T-helper 17 cell (primary cell): ENCODE measurements around the gene IMMP2L. TPM values are rescaled to one million over a fixed set of nuclear protein-coding genes. Genes with fewer than 3 reads are reported as not detected.
"Not testable (repeated sequence)": the region's sequence is repeated elsewhere in the genome, so short reads cannot be mapped to it uniquely, and the experiment has no call there.

Experiments
- ATAC-seq: fragments of 150-1000 bp; cut with Tn5 transposase; 2 replicates; pipeline ENCODE4 v1.10.0; 2021; ENCODE audit warnings: mild to moderate bottlenecking, moderate library complexity
- DNase-seq, 3 donors: peaks; one replicate each; pipeline versions ENCODE4 v3.0.0 to v3.0.0-alpha.2; 2020 to 2021
- H3K9me3 ChIP-seq: one replicate; pipeline ENCODE4 v1.7.0; 2013; ENCODE audit warnings: low read length, mild to moderate bottlenecking; ENCODE audit not compliant: control insufficient read depth, poor library complexity, severe bottlenecking
- H3K27ac Mint-ChIP-seq: one replicate; pipeline ENCODE4 v1.8.0; 2022; ENCODE audit warnings: mild to moderate bottlenecking, moderate library complexity, mixed read lengths
- H3K27me3 Mint-ChIP-seq: one replicate; pipeline ENCODE4 v1.8.0; 2022; ENCODE audit warnings: mixed read lengths
- H3K36me3 Mint-ChIP-seq: one replicate; pipeline ENCODE4 v1.8.0; 2022; ENCODE audit warnings: low read depth, mixed read lengths
- H3K4me1 Mint-ChIP-seq: one replicate; pipeline ENCODE4 v1.8.0; 2022; ENCODE audit warnings: mild to moderate bottlenecking, mixed read lengths
- H3K4me3 Mint-ChIP-seq: one replicate; pipeline ENCODE4 v1.8.0; 2022; ENCODE audit warnings: mild to moderate bottlenecking, moderate library complexity, mixed read lengths
- total RNA-seq, 4 donors: library from RNA in 2 of 4; stranded (reverse) in 2 of 4; gene quantifications; one replicate each; pipeline ENCODE4 v1.2.3 and lab custom pipeline; 2022 to 2026

IMMP2L gene
- total RNA-seq, 2 donors from 2014 or later: 17.9 to 19.9 TPM

GRCh38 chr7:111356941-111357340 is 205.4 kb downstream of the IMMP2L start:
- H3K27ac Mint-ChIP-seq: no peak overlapping the region
- no peak overlapping the region for H3K4me3 Mint-ChIP-seq
- H3K36me3 Mint-ChIP-seq: no peaks in the 10 kb centered on the region
- H3K4me1 Mint-ChIP-seq: peaks cover 2% of the 10 kb centered on the region
- ATAC-seq: no peak
- no peak for DNase-seq
- H3K9me3 ChIP-seq: no peaks in the 10 kb centered on the region
- no peaks in the 10 kb centered on the region for H3K27me3 Mint-ChIP-seq

GRCh38 chr7:111352319-111352718 is 210.0 kb downstream of the IMMP2L start:
- Mint-ChIP-seq H3K27me3 (no peaks in the 10 kb centered on the region), H3K4me1 (no peaks in the 10 kb centered on the region), H3K36me3 (peaks cover 2% of the 10 kb centered on the region), H3K27ac (no peak overlapping the region), H3K4me3 (no peak overlapping the region)
- DNase-seq (no peak), ATAC-seq (no peak)
- no peaks in the 10 kb centered on the region for H3K9me3 ChIP-seq

GRCh38 chr7:111346219-111346618 is 216.1 kb downstream of the IMMP2L start:
- H3K9me3 ChIP-seq: peaks cover 5% of the 10 kb centered on the region
- no peaks in the 10 kb centered on the region for H3K27me3 Mint-ChIP-seq
- H3K27ac Mint-ChIP-seq: no peak overlapping the region
- ATAC-seq (no peak), DNase-seq (no peak)
- H3K36me3 Mint-ChIP-seq: no peaks in the 10 kb centered on the region
- no peak overlapping the region for H3K4me3 Mint-ChIP-seq
- H3K4me1 Mint-ChIP-seq: no peaks in the 10 kb centered on the region

GRCh38 chr7:111343017-111343416 is 219.3 kb downstream of the IMMP2L start:
- no peaks in the 10 kb centered on the region for H3K4me1 Mint-ChIP-seq
- H3K27me3 Mint-ChIP-seq: no peaks in the 10 kb centered on the region
- H3K36me3 Mint-ChIP-seq: no peaks in the 10 kb centered on the region
- H3K27ac Mint-ChIP-seq: no peak overlapping the region
- DNase-seq: no peak
- no peak overlapping the region for H3K4me3 Mint-ChIP-seq
- ATAC-seq: no peak
- peaks cover 5% of the 10 kb centered on the region for H3K9me3 ChIP-seq

- no peak overlapping the region for H3K4me3 Mint-ChIP-seq
- no peaks in the 10 kb centered on the region for H3K27me3 Mint-ChIP-seq
- peaks cover 5% of the 10 kb centered on the region for H3K9me3 ChIP-seq
- ATAC-seq (no peak), DNase-seq (no peak)
- H3K4me1 Mint-ChIP-seq: no peaks in the 10 kb centered on the region
- H3K36me3 Mint-ChIP-seq: no peaks in the 10 kb centered on the region
- H3K27ac Mint-ChIP-seq: no peak overlapping the region
Observed at GRCh38 chr7:111339006-111339405, 223.3 kb downstream of the IMMP2L start.

- no peak for ATAC-seq
Observed at GRCh38 chr7:111333010-111333409, 229.3 kb downstream of the IMMP2L start.

GRCh38 chr7:111330235-111330523 is 232.1 kb downstream of the IMMP2L start:
- ATAC-seq (no peak), DNase-seq (no peak)
- H3K9me3 ChIP-seq: no peaks in the 10 kb centered on the region
- no peaks in the 10 kb centered on the region for H3K4me1 Mint-ChIP-seq
- no peaks in the 10 kb centered on the region for H3K36me3 Mint-ChIP-seq
- H3K27me3 Mint-ChIP-seq: no peaks in the 10 kb centered on the region
- H3K27ac Mint-ChIP-seq: no peak overlapping the region
- no peak overlapping the region for H3K4me3 Mint-ChIP-seq

More at GRCh38 chr7:111333010-111333409, 229.3 kb downstream of the IMMP2L start:
- DNase-seq: no peak
- no peaks in the 10 kb centered on the region for H3K9me3 ChIP-seq
- Mint-ChIP-seq H3K27ac (no peak overlapping the region), H3K36me3 (no peaks in the 10 kb centered on the region), H3K4me1 (no peaks in the 10 kb centered on the region), H3K27me3 (no peaks in the 10 kb centered on the region), H3K4me3 (no peak overlapping the region)

- DNase-seq (no peak), ATAC-seq (no peak)
- Mint-ChIP-seq H3K27ac (no peak overlapping the region), H3K27me3 (no peaks in the 10 kb centered on the region), H3K4me1 (no peaks in the 10 kb centered on the region), H3K4me3 (no peak overlapping the region), H3K36me3 (no peaks in the 10 kb centered on the region)
- no peaks in the 10 kb centered on the region for H3K9me3 ChIP-seq
Observed at GRCh38 chr7:111329367-111330234, 232.7 kb downstream of the IMMP2L start.

- no peak overlapping the region for H3K27ac Mint-ChIP-seq
- no peak overlapping the region for H3K4me3 Mint-ChIP-seq
- H3K4me1 Mint-ChIP-seq: no peaks in the 10 kb centered on the region
- no peaks in the 10 kb centered on the region for H3K36me3 Mint-ChIP-seq
- no peak for ATAC-seq
- no peak for DNase-seq
- no peaks in the 10 kb centered on the region for H3K27me3 Mint-ChIP-seq
- no peaks in the 10 kb centered on the region for H3K9me3 ChIP-seq
Observed at GRCh38 chr7:111328487-111328886, 233.8 kb downstream of the IMMP2L start.

- no peak for DNase-seq
- no peak overlapping the region for H3K4me3 Mint-ChIP-seq
- H3K9me3 ChIP-seq: no peaks in the 10 kb centered on the region
- ATAC-seq: no peak
- no peaks in the 10 kb centered on the region for H3K36me3 Mint-ChIP-seq
- H3K27ac Mint-ChIP-seq: no peak overlapping the region
- no peaks in the 10 kb centered on the region for H3K4me1 Mint-ChIP-seq
- no peaks in the 10 kb centered on the region for H3K27me3 Mint-ChIP-seq
Observed at GRCh38 chr7:111324776-111325175, 237.5 kb downstream of the IMMP2L start.

- H3K27me3 Mint-ChIP-seq: no peaks in the 10 kb centered on the region
Observed at GRCh38 chr7:111324228-111324627, 238.1 kb downstream of the IMMP2L start.

GRCh38 chr7:111323670-111324069 is 238.6 kb downstream of the IMMP2L start:
- H3K36me3 Mint-ChIP-seq, H3K9me3 ChIP-seq, H3K4me1 Mint-ChIP-seq, H3K4me3 Mint-ChIP-seq, DNase-seq, H3K27ac Mint-ChIP-seq, H3K27me3 Mint-ChIP-seq, ATAC-seq: not testable (repeated sequence)

More at GRCh38 chr7:111324228-111324627, 238.1 kb downstream of the IMMP2L start:
- Mint-ChIP-seq H3K27ac (no peak overlapping the region), H3K4me3 (no peak overlapping the region), H3K36me3 (peaks cover 1% of the 10 kb centered on the region), H3K4me1 (no peaks in the 10 kb centered on the region)
- no peak for DNase-seq
- ATAC-seq: no peak
- no peaks in the 10 kb centered on the region for H3K9me3 ChIP-seq

- H3K4me3 Mint-ChIP-seq: no peak overlapping the region
- no peaks in the 10 kb centered on the region for H3K9me3 ChIP-seq
- DNase-seq (no peak), ATAC-seq (no peak)
- H3K27me3 Mint-ChIP-seq: no peaks in the 10 kb centered on the region
- H3K27ac Mint-ChIP-seq: no peak overlapping the region
- H3K4me1 Mint-ChIP-seq: no peaks in the 10 kb centered on the region
- peaks cover 4% of the 10 kb centered on the region for H3K36me3 Mint-ChIP-seq
Observed at GRCh38 chr7:111320133-111320532, 242.2 kb downstream of the IMMP2L start.

GRCh38 chr7:111312966-111313365 is 249.3 kb downstream of the IMMP2L start:
- no peak overlapping the region for H3K27ac Mint-ChIP-seq
- H3K4me3 Mint-ChIP-seq: no peak overlapping the region
- no peaks in the 10 kb centered on the region for H3K9me3 ChIP-seq
- no peaks in the 10 kb centered on the region for H3K27me3 Mint-ChIP-seq
- peaks cover 4% of the 10 kb centered on the region for H3K36me3 Mint-ChIP-seq
- H3K4me1 Mint-ChIP-seq: no peaks in the 10 kb centered on the region
- ATAC-seq: no peak
- no peak for DNase-seq
